B cell (primary cell): Measurements from ENCODE around the gene ATG7.

Source experiments
- EZH2 ChIP-seq: IDR thresholded peaks from 2 replicates; pipeline ENCODE4 v1.6.1; 2012; ENCODE audit warnings: borderline replicate concordance, low read depth, mild to moderate bottlenecking, moderate library complexity, low read length; ENCODE audit not compliant: insufficient read depth, poor library complexity, severe bottlenecking
- TF ChIP-seq, protein P1 (sequence below): fragments of 200-600 bp; IDR thresholded peaks from one replicate; pipeline ENCODE4 v1.8.0; 2022; ENCODE audit warnings: antibody characterized with exemption, mild to moderate bottlenecking

GRCh38 chr3:11291808-11292207 is 19.6 kb downstream of the ATG7 start:
- TF ChIP-seq, protein P1, sequence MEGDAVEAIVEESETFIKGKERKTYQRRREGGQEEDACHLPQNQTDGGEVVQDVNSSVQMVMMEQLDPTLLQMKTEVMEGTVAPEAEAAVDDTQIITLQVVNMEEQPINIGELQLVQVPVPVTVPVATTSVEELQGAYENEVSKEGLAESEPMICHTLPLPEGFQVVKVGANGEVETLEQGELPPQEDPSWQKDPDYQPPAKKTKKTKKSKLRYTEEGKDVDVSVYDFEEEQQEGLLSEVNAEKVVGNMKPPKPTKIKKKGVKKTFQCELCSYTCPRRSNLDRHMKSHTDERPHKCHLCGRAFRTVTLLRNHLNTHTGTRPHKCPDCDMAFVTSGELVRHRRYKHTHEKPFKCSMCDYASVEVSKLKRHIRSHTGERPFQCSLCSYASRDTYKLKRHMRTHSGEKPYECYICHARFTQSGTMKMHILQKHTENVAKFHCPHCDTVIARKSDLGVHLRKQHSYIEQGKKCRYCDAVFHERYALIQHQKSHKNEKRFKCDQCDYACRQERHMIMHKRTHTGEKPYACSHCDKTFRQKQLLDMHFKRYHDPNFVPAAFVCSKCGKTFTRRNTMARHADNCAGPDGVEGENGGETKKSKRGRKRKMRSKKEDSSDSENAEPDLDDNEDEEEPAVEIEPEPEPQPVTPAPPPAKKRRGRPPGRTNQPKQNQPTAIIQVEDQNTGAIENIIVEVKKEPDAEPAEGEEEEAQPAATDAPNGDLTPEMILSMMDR: no peak
- TF ChIP-seq EZH2: no peak
